HCT116 (cell line): ENCODE measurements around the gene MORC1. TPM values are rescaled to one million over a fixed set of nuclear protein-coding genes. Genes with fewer than 3 reads are reported as not detected.

Experiments
- ATAC-seq: fragments of 200-7000 bp; cut with Tn5 transposase; 2 replicates; pipeline ENCODE4 v1.9.1; 2020; ENCODE audit warnings: mild to moderate bottlenecking, moderate library complexity
- BruUV-seq: library from RNA; stranded (reverse); fragments of 400-500 nt; replicated peaks from 2 replicates; lab custom pipeline; 2021; lab: Mats Ljungman, UMichigan
- CTCF ChIA-PET: fragments of 300-600 bp; sonication (Branson Sonifier 250); formaldehyde crosslinking; loops from one replicate; lab custom pipeline; 2021; ENCODE audit warnings: antibody characterized with exemption; lab: Charles Lee
- POLR2A ChIA-PET: fragments of 300-600, 350-600 bp; sonication (Branson Sonifier 250); formaldehyde crosslinking; loops from one replicate; lab custom pipeline; 2021; ENCODE audit warnings: antibody characterized with exemption; lab: Charles Lee
- RAD21 ChIA-PET, 2 experiments: fragments of 300-600 bp; sonication (Branson Sonifier 250); formaldehyde crosslinking; loops; one replicate each; lab custom pipeline; 2023; ENCODE audit warnings: low total read pairs in 2 of 2; ENCODE audit not compliant: uncharacterized antibody in 2 of 2, unreplicated experiment in 2 of 2, low non-redundant PET in 1 of 2; lab: Charles Lee
- DNase-seq: peaks from one replicate; pipeline ENCODE4 v3.0.0-alpha.2; 2010; ENCODE audit warnings: low read depth, low spot score
- H2AFZ ChIP-seq: fragments of 200-600 bp; shearing (Covaris generic), sonication (generic); 2 replicates; pipeline ENCODE4 v1.6.1; 2017; ENCODE audit warnings: low read depth, mixed run types, mixed read lengths, antibody characterized with exemption, low read length; ENCODE audit not compliant: poor library complexity, severe bottlenecking
- H3K27ac ChIP-seq: 2 replicates; pipeline ENCODE4 v1.5.1; 2012; ENCODE audit warnings: low read depth, low read length
- H3K27me3 ChIP-seq: fragments of 200-600 bp; sonication (generic); 2 replicates; pipeline ENCODE4 v1.6.1; 2016; ENCODE audit warnings: mixed run types, low read length, mixed read lengths; ENCODE audit not compliant: insufficient read depth
- H3K36me3 ChIP-seq, 2 experiments: fragments of 200-500 bp in 1 of 2; fragments of 200-600 bp in 1 of 2; sonication (Bioruptor generic) in 1 of 2; sonication (generic) in 1 of 2; 2 replicates each; pipeline versions ENCODE4 v1.5.1 to v1.6.1; 2014 to 2016; ENCODE audit warnings: low read length in 2 of 2, inconsistent platforms in 1 of 2, mixed read lengths in 1 of 2, mixed run types in 1 of 2; ENCODE audit not compliant: insufficient read depth in 2 of 2, control insufficient read depth in 1 of 2
- H3K4me1 ChIP-seq, 2 experiments: fragments of 200-600 bp in 1 of 2; sonication (generic) in 1 of 2; 2 replicates each; pipeline versions ENCODE4 v1.5.1 to v1.6.1; 2012 to 2017; ENCODE audit warnings: low read length in 2 of 2, inconsistent platforms in 1 of 2, mild to moderate bottlenecking in 1 of 2, mixed read lengths in 1 of 2, mixed run types in 1 of 2, moderate library complexity in 1 of 2; ENCODE audit not compliant: insufficient read depth in 2 of 2, control insufficient read depth in 1 of 2
- H3K4me2 ChIP-seq: fragments of 200-600 bp; sonication (generic); 2 replicates; pipeline ENCODE4 v1.6.1; 2017; ENCODE audit warnings: mixed run types, low read length, mixed read lengths
- H3K4me3 ChIP-seq, 2 experiments: fragments of 200-600 bp in 1 of 2; sonication (generic) in 1 of 2; replicated peaks in 1 of 2; 2 replicates each; pipeline ENCODE4 v1.5.1; 2011 to 2016; ENCODE audit warnings: low read length in 2 of 2, control low read depth in 1 of 2, low read depth in 1 of 2, mild to moderate bottlenecking in 1 of 2, mixed read lengths in 1 of 2, mixed run types in 1 of 2
- H3K79me2 ChIP-seq: fragments of 200-600 bp; sonication (generic); 2 replicates; pipeline ENCODE4 v1.6.1; 2017; ENCODE audit warnings: mild to moderate bottlenecking, mixed run types, low read length, moderate library complexity, mixed read lengths; ENCODE audit not compliant: insufficient read depth
- H3K9ac ChIP-seq: fragments of 200-600 bp; sonication (generic); 2 replicates; pipeline ENCODE4 v1.6.1; 2016; ENCODE audit warnings: low read length, mixed read lengths
- H3K9me2 ChIP-seq: fragments of 200-600 bp; sonication (generic), shearing (Covaris generic); 2 replicates; pipeline ENCODE4 v1.6.1; 2017; ENCODE audit warnings: mixed run types, mild to moderate bottlenecking, moderate library complexity; ENCODE audit not compliant: insufficient read depth
- H3K9me3 ChIP-seq, 2 experiments: fragments of 200-500 bp in 1 of 2; fragments of 200-600 bp in 1 of 2; sonication (Bioruptor generic) in 1 of 2; sonication (generic) in 1 of 2; 2 replicates each; pipeline ENCODE4 v1.6.1; 2014 to 2017; ENCODE audit warnings: low read length in 2 of 2, mixed read lengths in 2 of 2, inconsistent platforms in 1 of 2, low read depth in 1 of 2, mild to moderate bottlenecking in 1 of 2, mixed run types in 1 of 2, moderate library complexity in 1 of 2; ENCODE audit not compliant: control insufficient read depth in 1 of 2, insufficient read depth in 1 of 2
- H4K20me1 ChIP-seq: fragments of 200-600 bp; sonication (generic), shearing (Covaris generic); 2 replicates; pipeline ENCODE4 v1.6.1; 2017; ENCODE audit warnings: mixed run types, mild to moderate bottlenecking, moderate library complexity; ENCODE audit not compliant: insufficient read depth
- ATF3 ChIP-seq: IDR thresholded peaks from 2 replicates; pipeline ENCODE4 v1.6.1; 2012
- CBX3 ChIP-seq: IDR thresholded peaks from 2 replicates; pipeline ENCODE4 v1.6.1; 2012; ENCODE audit warnings: low read depth
- CEBPB ChIP-seq: IDR thresholded peaks from 2 replicates; pipeline ENCODE4 v1.6.1; 2012; ENCODE audit warnings: low read depth
- EGR1 ChIP-seq: IDR thresholded peaks from 2 replicates; pipeline ENCODE4 v1.6.1; 2012; ENCODE audit warnings: low read depth
- ELF1 ChIP-seq: IDR thresholded peaks from 2 replicates; pipeline ENCODE4 v1.6.1; 2012; ENCODE audit warnings: low read depth, borderline replicate concordance
- EZH2 ChIP-seq: fragments of 200-600 bp; sonication (generic); IDR thresholded peaks from 2 replicates; pipeline ENCODE4 v1.6.1; 2017; ENCODE audit warnings: antibody characterized with exemption, mixed run types
- POLR2A ChIP-seq: IDR thresholded peaks from 2 replicates; pipeline ENCODE4 v1.7.0; 2011; ENCODE audit warnings: borderline replicate concordance; ENCODE audit not compliant: insufficient read depth, insufficient read length; ENCODE audit errors: extremely low read depth
- RAD21 ChIP-seq: IDR thresholded peaks from 2 replicates; pipeline ENCODE4 v1.6.1; 2012; ENCODE audit warnings: low read depth, mild to moderate bottlenecking
- SIN3A ChIP-seq: IDR thresholded peaks from 2 replicates; pipeline ENCODE4 v1.6.1; 2012; ENCODE audit warnings: low read depth
- SP1 ChIP-seq: IDR thresholded peaks from 2 replicates; pipeline ENCODE4 v1.6.1; 2012; ENCODE audit warnings: low read depth
- SRF ChIP-seq: IDR thresholded peaks from 2 replicates; pipeline ENCODE4 v1.6.1; 2012; ENCODE audit warnings: low read depth
- TCF7L2 ChIP-seq: IDR thresholded peaks from 2 replicates; pipeline ENCODE4 v1.7.0; 2011; ENCODE audit warnings: borderline replicate concordance, inconsistent platforms; ENCODE audit not compliant: insufficient read depth, insufficient read length; ENCODE audit errors: extremely low read depth
- ZBTB33 ChIP-seq: IDR thresholded peaks from 2 replicates; pipeline ENCODE4 v1.6.1; 2011; ENCODE audit warnings: mild to moderate bottlenecking, low read length, moderate library complexity; ENCODE audit not compliant: insufficient replicate concordance; ENCODE audit errors: extremely low read depth
- ZNF274 ChIP-seq: fragments of 200-500 bp; sonication (Bioruptor generic); IDR thresholded peaks from 2 replicates; pipeline ENCODE4 v1.6.1; 2014; ENCODE audit warnings: mild to moderate bottlenecking, low read depth, low read length, inconsistent platforms
- intact Hi-C: fragments of 100-400 bp; cut with micrococcal nuclease; formaldehyde crosslinking; loops from 2 replicates; pipeline ENCODE4 v1.10.0; 2022
- total RNA-seq: library from RNA; stranded (reverse); gene quantifications from one replicate; pipeline ENCODE4 v1.2.1, GENCODE V29; 2021; ENCODE audit not compliant: unreplicated experiment
- TF ChIP-seq, protein P1 (sequence below), 3 experiments: fragments of 200-600 bp in 1 of 3; sonication (generic) in 1 of 3; IDR thresholded peaks in 2 of 3; conservative IDR thresholded peaks in 1 of 3; 2 replicates each; pipeline ENCODE4 v1.5.1; 2012 to 2017; ENCODE audit warnings: low read depth in 2 of 3, low read length in 2 of 3, antibody characterized with exemption in 1 of 3, borderline replicate concordance in 1 of 3, control low read depth in 1 of 3, mild to moderate bottlenecking in 1 of 3, mixed read lengths in 1 of 3, mixed run types in 1 of 3, moderate library complexity in 1 of 3; ENCODE audit not compliant: insufficient read depth in 1 of 3
- TF ChIP-seq, protein P2 (sequence below): IDR thresholded peaks from 2 replicates; pipeline ENCODE4 v1.6.1; 2012

The MORC1 gene
- total RNA-seq, 1 experiment from 2014 or later, result not detected

- TF ChIP-seq EGR1 (no peak), TCF7L2 (no peak), CEBPB (no peak), CBX3 (no peak), SRF (no peak)
Measured at GRCh38 chr3:109093561-109093960, 24.4 kb downstream of the MORC1 start (continued).

DNA sequence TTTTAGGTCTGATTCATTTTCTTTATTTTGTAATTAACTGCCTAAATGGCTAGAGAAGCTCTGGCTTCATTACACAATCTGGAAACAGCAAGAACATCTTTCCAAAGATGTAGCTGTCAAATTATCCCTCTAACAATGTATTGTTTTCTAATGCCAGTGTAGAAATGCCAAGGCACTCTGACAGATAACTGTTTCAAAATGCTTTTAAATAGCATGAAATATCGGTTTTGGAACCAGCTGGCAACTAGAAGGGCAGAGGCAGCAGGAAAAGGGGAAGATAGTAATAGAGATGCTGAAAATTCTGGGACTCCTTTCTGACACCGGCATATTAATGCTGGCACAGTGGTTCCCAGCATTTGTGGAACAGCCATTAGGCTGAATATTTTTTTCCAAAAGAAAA lies 26.1 kb downstream of the MORC1 start:
- Histone ChIP-seq H3K4me2 (no peak overlapping the region), H3K4me1 (no peaks in the 10 kb centered on the region), H4K20me1 (no peaks in the 10 kb centered on the region), H3K9ac (no peak overlapping the region), H3K27ac (no peak overlapping the region), H3K4me3 (no peak overlapping the region), H3K27me3 (no peaks in the 10 kb centered on the region), H3K9me2 (no peaks in the 10 kb centered on the region), H3K79me2 (no peaks in the 10 kb centered on the region), H3K36me3 (no peaks in the 10 kb centered on the region), H3K9me3 (no peaks in the 10 kb centered on the region), H2AFZ (no peak overlapping the region)
- BruUV-seq, result no TSS peak
- ChIA-PET POLR2A (no interaction called here), RAD21 (no interaction called here), CTCF (interaction anchor here (0.6 to 2.4 kb wide), 2 partner anchors 9 to 11 kb away, joined by 3 to 9 read pairs; no protein-coding TSS in a partner anchor)
- no peak for TF ChIP-seq SRF
- TF ChIP-seq EGR1, result no peak
- TF ChIP-seq POLR2A, result no peak
- TF ChIP-seq SIN3A, result no peak
- no peak for TF ChIP-seq ATF3
- TF ChIP-seq ZNF274, result no peak
- no peak for TF ChIP-seq RAD21
- TF ChIP-seq ELF1, result no peak
- TF ChIP-seq, protein P1, sequence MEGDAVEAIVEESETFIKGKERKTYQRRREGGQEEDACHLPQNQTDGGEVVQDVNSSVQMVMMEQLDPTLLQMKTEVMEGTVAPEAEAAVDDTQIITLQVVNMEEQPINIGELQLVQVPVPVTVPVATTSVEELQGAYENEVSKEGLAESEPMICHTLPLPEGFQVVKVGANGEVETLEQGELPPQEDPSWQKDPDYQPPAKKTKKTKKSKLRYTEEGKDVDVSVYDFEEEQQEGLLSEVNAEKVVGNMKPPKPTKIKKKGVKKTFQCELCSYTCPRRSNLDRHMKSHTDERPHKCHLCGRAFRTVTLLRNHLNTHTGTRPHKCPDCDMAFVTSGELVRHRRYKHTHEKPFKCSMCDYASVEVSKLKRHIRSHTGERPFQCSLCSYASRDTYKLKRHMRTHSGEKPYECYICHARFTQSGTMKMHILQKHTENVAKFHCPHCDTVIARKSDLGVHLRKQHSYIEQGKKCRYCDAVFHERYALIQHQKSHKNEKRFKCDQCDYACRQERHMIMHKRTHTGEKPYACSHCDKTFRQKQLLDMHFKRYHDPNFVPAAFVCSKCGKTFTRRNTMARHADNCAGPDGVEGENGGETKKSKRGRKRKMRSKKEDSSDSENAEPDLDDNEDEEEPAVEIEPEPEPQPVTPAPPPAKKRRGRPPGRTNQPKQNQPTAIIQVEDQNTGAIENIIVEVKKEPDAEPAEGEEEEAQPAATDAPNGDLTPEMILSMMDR (IDR thresholded peaks at IDR 0.05 in 2 of 3, conservative IDR thresholded peaks at IDR 0.05 in 1 of 3; ENCODE audit: borderline replicate concordance in 1 of 3, insufficient read depth in 1 of 3, low read depth in 2 of 3, low read length in 2 of 3), result no peak
- TF ChIP-seq ZBTB33, result no peak
- TF ChIP-seq, protein P2, sequence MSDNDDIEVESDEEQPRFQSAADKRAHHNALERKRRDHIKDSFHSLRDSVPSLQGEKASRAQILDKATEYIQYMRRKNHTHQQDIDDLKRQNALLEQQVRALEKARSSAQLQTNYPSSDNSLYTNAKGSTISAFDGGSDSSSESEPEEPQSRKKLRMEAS, result no peak
- no peak for TF ChIP-seq EZH2
- TF ChIP-seq SP1, result no peak
- TF ChIP-seq CEBPB, result no peak
- intact Hi-C loops, result no loop called here
- DNase-seq, result no peak
- ATAC-seq, result no peak
